Heart left ventricle (tissue), 16 donors: Measurements from ENCODE around the gene DLX3. TPM values are rescaled to one million over a fixed set of nuclear protein-coding genes. Genes with fewer than 3 reads are reported as not detected.

ENCODE experiments used
- ATAC-seq, 4 donors: fragments of 200-7000 bp; cut with Tn5 transposase; one replicate each; pipeline ENCODE4 v1.9.1; 2020 to 2022; ENCODE audit warnings: moderate library complexity in 4 of 4, mild to moderate bottlenecking in 3 of 4, moderate number of reproducible peaks in 1 of 4
- DNase-seq, 5 donors: peaks; one replicate each; pipeline ENCODE4 v3.0.0-alpha.2; 2020
- H3K27ac ChIP-seq, 12 donors: fragments of 200-600 bp; sonication (generic) in 4 of 12; one replicate each; pipeline versions ENCODE4 v1.5.0 to v1.8.0; 2016 to 2022; ENCODE audit warnings: mild to moderate bottlenecking in 2 of 12
- H3K27me3 ChIP-seq, 9 donors: fragments of 200-600 bp; sonication (generic) in 2 of 9; one replicate each; pipeline versions ENCODE4 v1.5.1 to v1.8.0; 2016 to 2022; ENCODE audit warnings: mild to moderate bottlenecking in 3 of 9
- H3K36me3 ChIP-seq, 9 donors: fragments of 200-600 bp; sonication (generic) in 2 of 9; one replicate each; pipeline versions ENCODE4 v1.5.0 to v1.8.0; 2018 to 2022; ENCODE audit warnings: mild to moderate bottlenecking in 2 of 9
- H3K4me1 ChIP-seq, 12 donors: fragments of 200-600 bp; sonication (generic) in 4 of 12; one replicate each; pipeline versions ENCODE4 v1.5.0 to v1.8.0; 2016 to 2022; ENCODE audit warnings: mild to moderate bottlenecking in 3 of 12
- H3K4me3 ChIP-seq, 12 donors: fragments of 200-600 bp; sonication (generic) in 4 of 12; one replicate each; pipeline versions ENCODE4 v1.5.0 to v1.8.0; 2017 to 2022; ENCODE audit warnings: mild to moderate bottlenecking in 9 of 12, moderate library complexity in 4 of 12
- H3K9me3 ChIP-seq, 12 donors: fragments of 200-600 bp; sonication (generic) in 4 of 12; one replicate each; pipeline versions ENCODE4 v1.5.0 to v1.8.0; 2016 to 2022; ENCODE audit warnings: mild to moderate bottlenecking in 1 of 12
- POLR2A ChIP-seq, 2 donors: fragments of 450-650 bp; IDR thresholded peaks; one replicate each; pipeline ENCODE4 v1.6.1; 2017; ENCODE audit warnings: antibody characterized with exemption in 2 of 2, mild to moderate bottlenecking in 2 of 2, moderate library complexity in 2 of 2
- WGBS, 4 donors: extraction: QIAGEN DNeasy Blood & Tissue Kit in 2 of 4; methylation state at CpG; one replicate each; pipeline versions ENCODE4 v1.1.5 to v1.1.7; 2013 to 2018; 5-methylcytosine and 5-hydroxymethylcytosine counted together
- intact Hi-C, 10 donors: fragments of 100-400 bp; cut with DNase I; formaldehyde crosslinking; loops; one replicate each; pipeline versions ENCODE4 v1.11.1 to v1.14.2; 2022
- polyA plus RNA-seq, 2 donors: library from polyadenylated mRNA; stranded (reverse); fragments of 200-250 nt; gene quantifications; one replicate each; pipeline ENCODE4 v1.2.3, GENCODE V29; 2013
- total RNA-seq, 9 donors: library from RNA; depleted of rRNA in 2 of 9; stranded (reverse); fragments of >200 nt in 2 of 9; fragmentation: NEBNext Ultra II Directional in 3 of 9; extraction: Animal tissue kit (Norgen Biotek cat#: 25700) in 3 of 9; gene quantifications; one replicate each; pipeline versions ENCODE4 v1.1.0 to v1.2.4, GENCODE V29; 2016 to 2023
- TF ChIP-seq, protein P1 (sequence below), 12 donors: fragments of 200-600 bp; sonication (generic) in 4 of 12; IDR thresholded peaks; one replicate each; pipeline versions ENCODE4 v1.5.0 to v1.8.0; 2018 to 2022; ENCODE audit warnings: antibody characterized with exemption in 12 of 12, mild to moderate bottlenecking in 5 of 12
- donor health status: ischemic (EF 13 %, LVEDD 7.1; RV severe dilation, severe dysfunction).
- donor health status: healthy with polysubstance abuse.
- donor health status: DM: no; HTN: yes; CAD: no.
- donor health status: DM: no; HTN: no; CAD: no.
- donor health status: ischemic (EF 25% LVEDD 6.9; RV normal size, moderate dysfunction).
- donor health status: ischemic (EF 25% LVEDD 5.7; RV mildly dilated, moderate dysfunction).
- donor health status: healthy.
- donor health status: DM: yes; HTN: yes; CAD: no.
- donor health status: ischemic (EF 35%, LVEDD 5.7; RV mildly dilated, moderate dysfunction).
- donor health status: nonischemic (EF 11% LVEDD 7.7; RV severe dilation, severe dysfunction).
- donor health status: DM: yes; HTN: yes; CAD: no.
- donor health status: PGD.
- donor health status: ischemic (EF 29% LVEDD 5.4; RV normal size, mild dysfunction).
- donor health status: nonischemic (EF 23%, LVEDD 6.1; RV moderate dilation, normal function).

The DLX3 gene
- total and polyA plus RNA-seq, 11 donors, result 0.08 to 0.61 (median 0.09) TPM; not detected in 6

DNA sequence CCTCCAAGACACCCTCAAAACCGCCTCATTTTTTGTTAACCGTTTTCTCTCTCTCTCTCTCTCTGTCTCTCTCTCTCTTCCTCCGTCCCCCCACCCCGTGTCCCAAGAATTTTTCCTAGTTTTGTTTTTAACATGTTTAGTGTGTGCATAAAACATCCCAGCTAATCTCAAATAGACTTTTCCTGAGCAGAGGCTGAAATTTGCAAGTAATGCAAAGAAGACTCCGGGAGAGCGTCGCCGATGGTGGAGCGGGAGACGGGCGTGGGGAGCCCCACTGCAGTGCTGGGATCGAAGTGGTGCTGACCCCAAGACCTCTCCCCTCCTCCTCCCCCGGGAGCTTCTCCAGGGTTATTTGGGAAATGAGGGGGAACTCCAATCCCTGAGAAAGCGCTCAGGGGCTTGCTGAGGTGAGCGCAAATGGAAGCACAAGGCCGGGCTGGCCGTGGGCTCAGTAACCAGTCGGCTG is 30.7 kb downstream of the DLX3 start:
- no peak overlapping the region for H3K27ac ChIP-seq
- ATAC-seq (no peak), DNase-seq (no peak)
- no peaks in the 10 kb centered on the region for H3K36me3 ChIP-seq
- peak overlapping the region in 1 of 12 donors; percentile 2 for H3K4me3 ChIP-seq
- H3K4me1 ChIP-seq, result peaks cover 2 to 34% (median 19%) of the 10 kb centered on the region in 12 donors
- H3K9me3 ChIP-seq, result no peaks in the 10 kb centered on the region
- intact Hi-C loops, result no loop called here
- WGBS, 4 donors, result 3 to 10% (median 7%) methylated on average over 18 of the region's 18 CpGs
- peaks cover 57 to 94% (median 76%) of the 10 kb centered on the region in 9 donors for H3K27me3 ChIP-seq
- TF ChIP-seq POLR2A (IDR thresholded peaks at IDR 0.05), result no peak
- TF ChIP-seq, protein P1, sequence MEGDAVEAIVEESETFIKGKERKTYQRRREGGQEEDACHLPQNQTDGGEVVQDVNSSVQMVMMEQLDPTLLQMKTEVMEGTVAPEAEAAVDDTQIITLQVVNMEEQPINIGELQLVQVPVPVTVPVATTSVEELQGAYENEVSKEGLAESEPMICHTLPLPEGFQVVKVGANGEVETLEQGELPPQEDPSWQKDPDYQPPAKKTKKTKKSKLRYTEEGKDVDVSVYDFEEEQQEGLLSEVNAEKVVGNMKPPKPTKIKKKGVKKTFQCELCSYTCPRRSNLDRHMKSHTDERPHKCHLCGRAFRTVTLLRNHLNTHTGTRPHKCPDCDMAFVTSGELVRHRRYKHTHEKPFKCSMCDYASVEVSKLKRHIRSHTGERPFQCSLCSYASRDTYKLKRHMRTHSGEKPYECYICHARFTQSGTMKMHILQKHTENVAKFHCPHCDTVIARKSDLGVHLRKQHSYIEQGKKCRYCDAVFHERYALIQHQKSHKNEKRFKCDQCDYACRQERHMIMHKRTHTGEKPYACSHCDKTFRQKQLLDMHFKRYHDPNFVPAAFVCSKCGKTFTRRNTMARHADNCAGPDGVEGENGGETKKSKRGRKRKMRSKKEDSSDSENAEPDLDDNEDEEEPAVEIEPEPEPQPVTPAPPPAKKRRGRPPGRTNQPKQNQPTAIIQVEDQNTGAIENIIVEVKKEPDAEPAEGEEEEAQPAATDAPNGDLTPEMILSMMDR (IDR thresholded peaks at IDR 0.05), result no peak

DNA sequence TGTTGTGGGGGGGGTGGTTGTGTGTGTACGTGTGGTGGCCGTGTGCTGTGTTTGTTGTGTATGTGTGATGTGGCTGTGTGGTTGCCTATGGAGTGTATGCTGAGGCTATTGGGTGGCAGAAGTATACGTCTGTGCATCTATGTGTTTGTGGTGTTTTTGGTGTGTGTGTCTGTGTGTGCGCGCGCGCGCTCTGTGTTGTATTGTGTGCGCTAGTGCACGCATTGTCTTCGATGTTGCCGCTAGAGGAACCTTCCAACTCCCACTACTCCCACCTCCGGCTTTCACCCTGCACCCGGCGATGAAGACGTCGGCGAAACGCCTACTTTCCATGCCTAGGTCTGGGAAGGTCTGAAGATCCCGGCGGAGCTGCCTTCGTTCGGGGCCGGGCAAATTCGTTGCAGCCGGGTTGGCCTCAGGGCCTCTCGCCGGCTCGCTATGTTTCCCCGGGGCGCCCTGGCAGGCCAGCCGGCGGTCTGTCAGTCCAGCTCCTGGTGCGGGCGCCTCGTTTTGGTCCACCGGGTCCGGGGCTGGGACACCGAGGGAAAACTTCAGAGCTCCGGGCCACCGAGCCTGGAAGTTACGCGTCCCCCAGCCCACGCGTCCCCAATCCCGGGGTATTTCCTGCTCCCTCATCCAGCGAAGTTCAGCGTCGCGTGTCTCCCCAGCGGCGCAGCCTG is 31.3 kb downstream of the DLX3 start:
- no peak overlapping the region for H3K27ac ChIP-seq
- no peaks in the 10 kb centered on the region for H3K9me3 ChIP-seq
- peaks cover 0 to 28% (median 14%) of the 10 kb centered on the region in 12 donors for H3K4me1 ChIP-seq
- no peak for DNase-seq
- TF ChIP-seq, protein P1 (IDR thresholded peaks at IDR 0.05), result no peak
- TF ChIP-seq POLR2A (IDR thresholded peaks at IDR 0.05), result no peak
- WGBS, 4 donors, result 3 to 6% (median 5%) methylated on average over 47 to 52 of the region's 52 CpGs
- intact Hi-C loops, result no loop called here
- H3K36me3 ChIP-seq, result no peaks in the 10 kb centered on the region
- H3K27me3 ChIP-seq, result peaks cover 52 to 93% (median 70%) of the 10 kb centered on the region in 9 donors
- H3K4me3 ChIP-seq, result peak overlapping the region in 1 of 12 donors; percentile 2
- ATAC-seq, result no peak

DNA sequence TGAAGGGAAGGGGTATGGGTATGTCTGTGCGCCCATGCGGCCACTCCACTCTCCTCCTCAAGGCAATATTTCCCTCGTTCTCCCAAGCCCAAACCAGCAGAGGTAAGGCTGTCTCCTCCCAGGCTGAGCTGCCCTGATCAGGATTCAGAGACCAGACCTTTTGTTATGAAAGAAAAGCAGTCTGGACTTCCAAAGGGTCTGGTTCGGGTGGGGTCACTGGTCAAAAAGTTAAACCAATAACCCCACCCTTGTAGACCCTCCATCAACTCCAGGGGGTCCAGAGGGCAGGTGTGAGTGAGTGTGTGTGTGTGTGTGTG is 31.8 kb downstream of the DLX3 start:
- Histone ChIP-seq H3K9me3 (no peaks in the 10 kb centered on the region), H3K36me3 (no peaks in the 10 kb centered on the region), H3K27ac (no peak overlapping the region), H3K27me3 (peaks cover 47 to 92% (median 66%) of the 10 kb centered on the region in 9 donors), H3K4me3 (no peak overlapping the region), H3K4me1 (peaks cover 0 to 26% (median 12%) of the 10 kb centered on the region in 12 donors)
- intact Hi-C loops, result no loop called here
- WGBS, 4 donors, result 11 to 17% (median 12%) methylated on average over 4 of the region's 4 CpGs
- DNase-seq, result no peak
- TF ChIP-seq, protein P1 (IDR thresholded peaks at IDR 0.05), result no peak
- TF ChIP-seq POLR2A (IDR thresholded peaks at IDR 0.05), result no peak
- no peak for ATAC-seq

DNA sequence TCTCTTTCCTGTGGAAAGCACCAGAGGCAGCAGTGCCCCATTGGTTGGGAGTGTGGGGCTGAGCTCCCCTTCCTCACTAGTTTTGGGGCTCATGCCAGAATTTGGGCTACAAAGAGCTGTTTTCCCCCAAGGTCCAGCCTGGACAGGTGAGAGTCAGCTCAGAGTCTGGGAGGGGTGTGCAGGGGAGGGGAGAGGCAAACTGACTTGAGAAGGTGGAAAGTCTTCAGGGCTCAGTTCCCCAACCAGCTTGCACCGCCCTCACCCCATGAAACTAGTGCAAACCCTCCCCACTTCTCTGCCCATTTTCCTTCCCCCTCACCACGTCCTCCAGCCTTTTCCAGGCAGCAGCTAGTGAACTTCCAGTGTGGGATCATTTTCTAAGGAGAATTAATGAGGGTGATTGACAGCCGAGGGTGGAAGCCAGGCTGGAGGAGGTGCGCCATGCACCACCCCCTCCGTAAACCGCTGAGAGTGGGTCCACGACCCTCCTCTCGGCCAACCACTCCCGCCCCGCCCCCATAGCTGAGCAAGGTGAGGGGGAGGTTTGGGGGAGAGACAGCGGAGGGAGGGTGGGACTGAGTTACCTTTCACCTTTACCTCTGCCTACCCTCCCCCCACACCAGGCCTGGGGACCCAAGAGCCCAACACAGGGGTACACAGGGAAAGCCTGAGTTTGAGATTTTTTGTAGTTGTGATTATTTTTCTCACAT is 32.3 kb downstream of the DLX3 start:
- DNase-seq (no peak), ATAC-seq (no peak)
- Histone ChIP-seq H3K36me3 (no peaks in the 10 kb centered on the region), H3K4me1 (peaks cover 0 to 26% (median 12%) of the 10 kb centered on the region in 12 donors), H3K4me3 (no peak overlapping the region), H3K27me3 (peaks cover 47 to 91% (median 63%) of the 10 kb centered on the region in 9 donors), H3K27ac (no peak overlapping the region), H3K9me3 (no peaks in the 10 kb centered on the region)
- no peak for TF ChIP-seq POLR2A (IDR thresholded peaks at IDR 0.05)
- TF ChIP-seq, protein P1 (IDR thresholded peaks at IDR 0.05), result no peak
- intact Hi-C loops, result no loop called here
- 10 to 14% (median 12%) methylated on average over 7 to 11 of the region's 11 CpGs for WGBS, 4 donors
